Activated naive CD4-positive, alpha-beta T cell treated with anti-CD3 and anti-CD28 coated beads for 36 hours (primary cell): ENCODE measurements around the gene PCDHGC4. TPM values are rescaled to one million over a fixed set of nuclear protein-coding genes. Genes with fewer than 3 reads are reported as not detected.

Experiments used
- total RNA-seq, 2 experiments: library from RNA; stranded (reverse); gene quantifications; one replicate each; pipeline ENCODE4 v1.2.3, GENCODE V29; 2021

Gene PCDHGC4
- total RNA-seq, 2 experiments from 2014 or later = not detected

Other genes with a start within 250 kb of the PCDHGC4 start
- not detected for gene PCDHB15, start 239.6 kb upstream of the PCDHGC4 start, total RNA-seq
- gene SLC25A2, start 181.0 kb upstream of the PCDHGC4 start, total RNA-seq = not detected
- 10 to 100 TPM; 57.0 to 57.9 TPM for gene TAF7, start 164.2 kb upstream of the PCDHGC4 start, total RNA-seq
- not detected for gene PCDHGA1, start 154.5 kb upstream of the PCDHGC4 start, total RNA-seq
- not detected for gene PCDHGA2, start 146.3 kb upstream of the PCDHGC4 start, total RNA-seq
- not detected for gene PCDHGA3, start 141.2 kb upstream of the PCDHGC4 start, total RNA-seq
- gene PCDHGB1, start 134.9 kb upstream of the PCDHGC4 start, total RNA-seq = not detected
- gene PCDHGA4, start 130.0 kb upstream of the PCDHGC4 start, total RNA-seq = not detected
- gene PCDHGB2, start 125.0 kb upstream of the PCDHGC4 start, total RNA-seq = not detected
- gene PCDHGA5, start 120.9 kb upstream of the PCDHGC4 start, total RNA-seq = under 1 TPM in 1 of 2 experiments, not detected in 1; 0.05 TPM
- under 1 TPM in 1 of 2 experiments, not detected in 1; 0.07 TPM for gene PCDHGB3, start 114.8 kb upstream of the PCDHGC4 start, total RNA-seq
- gene PCDHGA6, start 111.1 kb upstream of the PCDHGC4 start, total RNA-seq = under 1 TPM; 0.05 to 0.07 TPM
- not detected for gene PCDHGA7, start 102.3 kb upstream of the PCDHGC4 start, total RNA-seq
- gene PCDHGB4, start 97.3 kb upstream of the PCDHGC4 start, total RNA-seq = not detected
- gene PCDHGA8, start 92.4 kb upstream of the PCDHGC4 start, total RNA-seq = not detected
- gene PCDHGB5, start 87.1 kb upstream of the PCDHGC4 start, total RNA-seq = under 1 TPM in 1 of 2 experiments, not detected in 1; 0.12 TPM
- under 1 TPM in 1 of 2 experiments, not detected in 1; 0.07 TPM for gene PCDHGA9, start 82.3 kb upstream of the PCDHGC4 start, total RNA-seq
- under 1 TPM in 1 of 2 experiments, not detected in 1; 0.05 TPM for gene PCDHGB6, start 77.0 kb upstream of the PCDHGC4 start, total RNA-seq
- gene PCDHGA10, start 72.0 kb upstream of the PCDHGC4 start, total RNA-seq = under 1 TPM in 1 of 2 experiments, not detected in 1; 0.05 TPM
- gene PCDHGB7, start 67.4 kb upstream of the PCDHGC4 start, total RNA-seq = not detected
- under 1 TPM; 0.10 to 0.17 TPM for gene PCDHGA11, start 64.0 kb upstream of the PCDHGC4 start, total RNA-seq
- not detected for gene PCDHGA12, start 54.5 kb upstream of the PCDHGC4 start, total RNA-seq
- gene PCDHGC3, start 9.1 kb upstream of the PCDHGC4 start, total RNA-seq = under 1 TPM; 0.12 to 0.17 TPM
- not detected for gene PCDHGC5, start 4.1 kb downstream of the PCDHGC4 start, total RNA-seq
- 100 to 1,000 TPM; 165 to 169 TPM for gene DIAPH1, start 134.0 kb downstream of the PCDHGC4 start, total RNA-seq
- 10 to 100 TPM; 52.1 to 55.6 TPM for gene HDAC3, start 151.8 kb downstream of the PCDHGC4 start, total RNA-seq
- 10 to 100 TPM; 20.9 to 21.1 TPM for gene RELL2, start 152.0 kb downstream of the PCDHGC4 start, total RNA-seq
- gene FCHSD1, start 166.4 kb downstream of the PCDHGC4 start, total RNA-seq = 10 to 100 TPM; 28.9 to 29.6 TPM
- 1 to 10 TPM; 1.2 to 2.2 TPM for gene ARAP3, start 197.2 kb downstream of the PCDHGC4 start, total RNA-seq